HL-60/S4 treated with phorbol 12-myristate 13-acetate at 8.2 ng/mL for 4 days and 3 days (cell line): ENCODE measurements around the gene CCNO.

Experiments used
- in situ Hi-C: fragments of 300-500 bp; cut with MboI; formaldehyde crosslinking; loops from 2 replicates; pipeline ENCODE4 v1.15.0; 2022; ENCODE audit warnings: low sequenced_read_pairs

The CCNO gene

DNA sequence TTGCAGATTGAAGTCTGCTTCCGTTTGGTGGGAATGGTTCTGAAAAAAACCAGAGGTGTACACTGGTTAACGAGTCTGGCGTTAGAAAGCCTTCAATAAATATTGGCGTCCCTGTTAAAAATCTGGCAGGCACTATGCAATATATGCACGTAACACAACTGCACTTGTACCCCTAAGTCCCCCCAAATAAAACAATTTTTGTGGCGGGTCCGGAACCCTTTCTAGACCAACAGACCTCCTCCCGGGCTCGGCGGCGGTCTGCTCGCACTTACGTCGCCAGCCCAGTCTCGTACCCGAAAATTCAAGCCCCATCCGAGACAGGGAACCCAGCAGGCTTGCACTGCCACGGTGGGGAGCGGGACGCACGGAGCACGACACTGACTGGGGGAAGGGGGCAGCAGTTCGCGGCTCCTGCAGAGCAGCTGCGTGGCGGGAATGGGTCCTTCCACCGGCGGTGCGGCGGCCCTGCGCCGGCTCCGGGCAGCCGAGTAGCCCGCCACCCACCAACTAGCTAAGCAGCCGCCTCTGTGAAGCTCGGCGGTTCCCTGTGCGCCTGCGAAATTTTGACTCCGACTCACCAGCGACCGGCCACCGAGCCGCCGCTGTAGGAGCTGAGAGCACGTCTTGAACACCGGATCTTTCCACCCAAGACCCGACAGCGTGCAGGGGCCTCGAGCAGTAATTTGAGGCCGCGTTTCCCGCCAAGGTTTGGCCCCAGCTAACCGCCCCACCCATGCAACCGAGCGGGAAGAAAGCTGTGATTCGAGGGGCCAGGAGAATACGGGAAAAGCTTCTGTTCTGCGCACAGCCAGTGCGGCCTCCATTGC is 10.2 kb downstream of the CCNO start:
- in situ Hi-C loops = no loop called here

DNA sequence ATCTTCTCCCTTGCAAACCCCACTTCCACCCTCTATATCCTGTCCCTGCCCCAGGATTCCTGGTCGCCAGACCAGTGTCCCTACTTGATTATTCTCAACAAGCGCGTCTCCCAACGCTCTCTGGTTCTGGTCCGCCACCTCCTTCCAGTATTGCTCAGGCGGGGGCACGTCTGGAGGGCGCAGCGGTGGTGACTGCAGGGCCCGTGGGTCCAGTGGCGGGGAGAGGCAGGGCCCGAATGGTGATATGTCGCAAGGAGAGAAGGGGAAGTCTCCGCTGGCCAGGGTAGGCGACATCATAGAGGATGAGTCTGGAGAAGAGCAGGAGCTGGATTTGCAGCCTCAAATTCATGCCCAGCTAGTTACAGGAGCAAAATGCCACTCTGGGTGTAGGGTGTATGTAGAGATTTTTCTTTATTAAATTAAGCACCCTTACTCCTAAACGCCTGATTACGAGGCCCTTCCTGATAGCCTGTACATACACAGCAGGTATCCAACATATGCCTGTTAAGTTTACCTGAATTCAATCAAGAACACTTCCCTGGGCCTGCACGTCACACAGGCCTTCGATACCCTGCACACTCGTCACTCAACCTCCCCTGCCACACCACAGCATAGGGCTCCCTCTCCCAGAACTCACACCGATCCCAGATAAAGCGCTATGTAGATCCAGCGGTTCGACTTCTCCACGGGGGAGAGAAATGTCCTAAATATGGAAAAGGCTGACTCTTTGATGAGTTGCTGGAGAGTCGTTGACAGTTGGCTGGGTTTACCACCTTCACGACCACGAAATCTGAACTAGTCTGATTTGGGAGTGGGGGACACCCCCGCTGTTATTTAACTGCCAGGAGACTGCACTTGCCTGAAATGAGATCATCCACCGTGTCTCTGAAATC is 11.1 kb downstream of the CCNO start:
- in situ Hi-C loops = no loop called here

DNA sequence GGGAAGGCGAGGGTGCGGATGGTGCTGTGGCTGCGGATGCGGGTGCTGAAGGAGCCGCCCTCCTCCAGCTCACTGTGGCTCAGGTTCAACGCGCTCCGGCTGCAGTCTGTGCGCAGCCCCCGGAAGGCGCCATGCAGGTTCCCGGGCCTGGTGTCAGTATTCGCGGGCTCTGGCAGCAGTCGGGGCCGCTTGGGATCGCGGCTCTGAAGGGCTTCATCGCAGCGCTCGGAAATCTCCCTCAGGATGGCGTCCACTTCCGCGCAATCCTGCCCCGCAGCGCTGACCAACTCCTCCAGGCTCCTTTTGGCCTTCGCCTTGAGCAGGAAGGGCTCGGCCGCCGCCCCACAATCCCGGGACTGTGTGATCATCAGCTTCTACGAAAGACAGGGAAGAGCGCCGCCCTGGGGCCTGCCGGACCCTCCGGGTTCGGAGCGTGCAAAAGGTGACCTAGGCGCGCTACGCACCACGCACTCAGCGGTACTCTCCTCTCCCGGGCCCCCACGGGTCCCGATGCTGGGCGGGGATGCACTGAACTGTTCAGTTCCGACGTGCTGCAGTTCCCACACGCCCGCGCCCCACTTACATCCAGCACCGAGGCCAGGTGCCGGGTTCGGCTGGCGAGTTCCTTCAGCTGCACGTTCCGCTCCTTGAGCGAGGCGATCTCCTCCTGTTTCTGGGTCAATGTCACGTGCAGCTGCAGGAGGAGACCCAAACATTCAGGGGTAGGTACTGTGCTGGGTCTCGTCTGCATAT is 12.8 kb downstream of the CCNO start:
- in situ Hi-C loops = no loop called here

DNA sequence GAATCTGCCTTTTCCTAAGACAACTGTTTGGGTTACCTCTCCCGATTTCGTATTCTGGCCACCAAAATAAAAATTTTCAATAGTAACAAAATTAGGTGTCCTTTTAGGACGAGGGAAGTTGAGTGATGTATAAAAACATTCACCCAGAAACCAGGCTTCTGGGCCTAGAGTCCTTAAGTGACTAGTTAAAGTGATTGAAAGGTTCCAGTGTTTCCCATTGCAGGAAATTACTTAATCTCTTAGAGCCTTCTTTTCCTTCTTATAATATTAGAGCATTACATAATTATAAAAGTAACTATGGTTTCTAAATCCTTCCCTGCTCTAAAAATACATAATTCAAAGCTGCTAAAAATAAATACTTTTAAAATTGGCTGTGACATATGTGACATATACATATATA is 13.6 kb downstream of the CCNO start:
- in situ Hi-C loops = no loop called here

DNA sequence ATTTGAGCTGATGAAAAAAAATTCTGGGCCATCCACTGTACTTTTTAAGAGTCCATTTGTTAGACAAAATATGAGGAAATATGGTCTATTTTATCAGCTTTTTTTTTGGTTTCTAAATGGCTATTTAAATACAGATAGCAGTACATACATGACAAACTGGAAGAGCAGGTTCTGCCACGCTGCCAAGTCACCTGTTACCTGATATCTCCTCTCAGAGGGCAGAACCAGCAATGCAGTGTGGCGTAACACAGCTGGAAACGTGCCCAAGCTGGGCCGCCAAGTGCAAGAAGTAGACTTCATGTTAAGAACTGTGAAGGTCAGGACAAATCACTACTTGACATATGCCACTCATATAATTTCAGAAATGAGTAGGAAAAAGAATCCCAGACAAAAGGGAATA is 14.4 kb downstream of the CCNO start:
- in situ Hi-C loops = no loop called here

DNA sequence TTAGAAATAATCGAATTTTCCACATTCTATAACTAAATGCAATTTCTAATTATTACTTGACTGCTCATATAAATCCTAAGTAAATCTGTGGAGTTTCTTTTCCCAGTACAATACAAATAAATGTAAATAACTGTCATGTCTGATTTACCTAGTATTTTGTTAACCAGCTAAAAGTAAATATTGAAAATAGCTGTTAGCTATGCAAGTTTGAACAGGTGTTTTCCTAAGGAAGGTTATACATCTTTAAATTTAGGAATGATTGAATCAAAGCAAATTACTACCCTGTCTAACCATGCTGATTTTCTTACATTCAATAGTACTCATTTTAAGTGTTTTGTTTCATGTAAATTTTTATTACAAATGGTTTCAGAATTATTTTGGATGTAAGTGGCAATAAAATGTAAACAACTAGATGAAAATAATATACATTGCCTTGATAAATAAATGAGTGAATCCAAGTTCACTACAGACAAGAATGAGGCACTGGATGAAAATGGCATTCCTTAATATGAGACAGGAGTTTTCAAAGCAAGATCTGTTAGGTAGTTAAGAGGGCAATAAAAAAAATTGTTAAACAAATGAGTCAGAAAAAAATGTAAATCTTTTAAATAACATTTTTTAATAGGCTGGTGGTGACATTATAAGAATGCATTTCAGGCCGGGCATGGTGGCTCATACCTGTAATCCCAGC is 22.1 kb downstream of the CCNO start:
- in situ Hi-C loops = no loop called here

DNA sequence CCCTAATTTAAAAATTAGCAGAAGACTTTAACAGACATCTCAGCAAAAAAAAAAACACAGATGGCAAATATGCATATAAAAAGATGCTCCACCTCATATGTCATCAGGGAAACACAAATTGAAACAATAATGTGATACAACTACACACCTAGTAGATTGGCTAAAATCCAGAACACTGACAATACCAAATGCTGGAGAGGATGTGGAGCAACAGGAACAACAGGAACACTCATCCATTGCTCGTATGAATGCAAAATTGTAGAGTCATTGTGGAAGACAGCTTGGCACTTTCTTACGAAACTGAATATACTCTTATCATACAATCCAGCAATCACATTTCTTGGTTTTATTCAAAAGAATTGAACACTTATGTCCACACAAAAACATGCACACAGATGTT is 28.4 kb downstream of the CCNO start:
- in situ Hi-C loops = no loop called here

DNA sequence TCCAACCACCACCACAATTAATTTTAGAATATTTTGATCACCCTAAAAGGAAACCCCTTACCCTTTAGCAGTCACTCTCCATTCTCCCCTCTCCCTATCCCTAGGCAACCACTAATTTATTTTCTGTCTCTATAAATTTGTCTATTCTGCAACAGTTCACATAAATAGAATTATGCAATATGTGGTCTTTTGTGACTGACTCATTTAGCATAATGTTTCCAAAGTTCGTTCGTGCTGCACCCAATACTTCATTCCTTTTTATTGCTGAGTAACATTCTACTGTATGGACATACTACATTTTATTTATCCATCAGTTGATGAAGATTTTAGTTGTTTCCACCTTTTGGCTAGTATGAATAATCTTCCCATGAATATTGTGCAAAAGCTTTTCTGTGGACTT is 42.2 kb downstream of the CCNO start:
- in situ Hi-C loops = no loop called here

DNA sequence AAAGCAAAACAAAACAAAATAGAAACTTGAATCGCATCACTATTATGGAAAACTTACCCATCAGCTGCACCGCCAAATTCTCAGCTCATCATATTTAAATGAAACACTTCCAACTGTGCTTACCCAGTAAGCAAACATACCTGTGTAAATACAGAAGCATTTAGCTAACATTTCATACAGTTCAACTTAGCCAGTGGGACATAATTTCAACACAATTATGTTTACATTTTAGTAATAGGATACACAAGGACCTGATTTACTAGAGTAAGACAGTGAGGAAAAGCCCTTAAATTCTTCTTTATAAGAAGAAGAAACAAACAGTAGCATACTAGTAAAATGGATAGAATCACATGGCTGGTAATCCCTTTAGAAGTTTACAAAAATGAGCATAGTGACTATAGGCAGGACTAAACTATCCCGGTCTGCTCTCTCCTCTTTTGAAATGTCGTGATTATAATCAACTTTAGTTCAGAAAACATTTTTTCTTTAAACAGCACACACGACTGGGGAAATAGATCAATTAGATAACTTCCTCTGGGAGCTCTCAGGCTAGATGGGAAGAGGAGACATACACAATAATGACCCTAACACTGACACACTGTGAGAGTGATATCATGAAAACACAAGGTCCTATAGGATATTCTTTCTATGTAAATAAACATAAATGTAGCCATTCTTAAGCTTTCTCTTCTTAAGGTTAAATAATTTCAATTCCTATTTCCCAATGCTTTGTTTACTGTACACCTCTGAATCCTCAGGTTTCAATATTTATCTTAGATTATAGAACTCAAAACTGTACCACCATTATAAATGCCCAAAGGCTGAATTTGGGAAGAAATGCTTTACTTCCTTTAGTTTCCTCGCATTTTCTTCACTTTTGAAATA is 44.5 kb downstream of the CCNO start:
- in situ Hi-C loops = no loop called here

DNA sequence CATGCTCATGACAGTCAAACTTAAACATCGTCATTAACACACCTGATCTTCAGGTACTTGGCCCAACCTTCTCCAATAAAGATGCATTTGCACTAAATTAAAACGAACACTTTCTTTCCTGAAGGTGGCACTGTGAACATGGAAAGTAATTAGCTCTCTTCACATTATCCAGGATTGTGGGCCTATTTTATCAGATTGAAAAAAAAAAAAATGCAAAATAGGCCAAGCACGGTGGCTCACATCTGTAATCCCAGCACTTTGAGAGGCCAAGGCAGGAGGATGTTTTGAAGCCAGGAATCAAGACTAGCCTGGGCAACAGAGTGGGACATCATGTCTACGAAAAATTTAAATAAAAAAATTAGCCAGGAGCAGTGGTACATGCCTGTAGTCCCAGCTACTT is 46.0 kb downstream of the CCNO start:
- in situ Hi-C loops = no loop called here
